G401 (cell line): Measurements from ENCODE around the gene CYBC1. TPM values are rescaled to one million over a fixed set of nuclear protein-coding genes. Genes with fewer than 3 reads are reported as not detected.
A peak's percentile ranks its signal among the peaks of the same experiment; 100 is the strongest.
"Not testable (repeated sequence)": the region's sequence is repeated elsewhere in the genome, so short reads cannot be mapped to it uniquely, and the experiment has no call there.

Experiments used
- DNase-seq: peaks from one replicate; pipeline ENCODE4 v3.0.0-alpha.2; 2015; ENCODE audit warnings: low spot score
- in situ Hi-C: cut with HindIII; loops from 2 replicates; pipeline ENCODE4 v1.10.0; 2016; ENCODE audit warnings: low sequenced_read_pairs, mixed read lengths
- total RNA-seq: library from RNA; depleted of rRNA; stranded (reverse); fragments of >200 nt; shearing (Covaris generic); gene quantifications from 2 replicates; pipeline ENCODE4 v1.2.3, GENCODE V29; 2014

Gene CYBC1
- total RNA-seq, 1 experiment from 2014 or later, result 64.5 TPM

DNA sequence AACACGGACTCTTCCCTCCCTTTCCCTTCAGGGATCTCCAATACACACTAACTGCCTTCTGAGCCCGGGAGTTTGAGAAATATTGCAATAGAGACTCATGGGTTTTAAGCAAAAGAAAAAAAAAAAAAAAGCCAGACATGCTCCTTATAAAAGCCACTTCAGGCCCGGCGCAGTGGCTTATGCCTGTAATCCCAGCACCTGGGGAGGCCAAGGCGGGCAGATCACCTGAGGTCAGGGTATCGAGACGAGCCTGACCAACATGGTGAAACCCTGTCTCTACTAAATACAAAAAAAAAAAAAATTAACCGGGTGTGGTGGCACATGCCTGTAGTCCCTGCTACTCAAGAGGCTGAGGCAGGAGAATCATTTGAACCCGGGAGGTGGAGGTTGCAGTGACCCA lies 34.8 kb downstream of the CYBC1 start:
- in situ Hi-C loops, result loop anchor here (5.0 to 10.0 kb wide), 2 partner anchors 53 to 71 kb away; no protein-coding TSS in a partner anchor
- DNase-seq, result no peak

DNA sequence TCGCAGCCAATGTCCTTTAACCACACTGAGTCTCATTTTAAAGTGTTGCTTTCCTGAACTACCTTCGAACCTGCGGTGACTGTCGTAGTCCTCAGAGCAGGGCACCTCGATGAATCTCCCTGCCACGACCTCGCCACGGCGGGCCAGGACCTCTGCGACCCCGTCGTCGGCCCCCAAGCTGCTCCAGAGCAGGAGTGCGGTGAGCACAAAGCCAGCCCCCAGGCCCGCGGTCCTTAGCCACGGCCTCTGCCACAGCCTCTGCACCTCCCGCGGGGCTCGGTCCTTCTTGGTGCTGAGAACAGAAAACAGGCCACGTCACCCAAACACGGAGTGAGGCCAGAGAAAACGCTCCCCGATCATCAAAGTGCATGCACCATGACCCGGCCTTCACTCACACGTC lies 35.2 kb downstream of the CYBC1 start:
- DNase-seq, result no peak
- in situ Hi-C loops, result loop anchor here (5.0 to 10.0 kb wide), 2 partner anchors 53 to 71 kb away; no protein-coding TSS in a partner anchor

DNA sequence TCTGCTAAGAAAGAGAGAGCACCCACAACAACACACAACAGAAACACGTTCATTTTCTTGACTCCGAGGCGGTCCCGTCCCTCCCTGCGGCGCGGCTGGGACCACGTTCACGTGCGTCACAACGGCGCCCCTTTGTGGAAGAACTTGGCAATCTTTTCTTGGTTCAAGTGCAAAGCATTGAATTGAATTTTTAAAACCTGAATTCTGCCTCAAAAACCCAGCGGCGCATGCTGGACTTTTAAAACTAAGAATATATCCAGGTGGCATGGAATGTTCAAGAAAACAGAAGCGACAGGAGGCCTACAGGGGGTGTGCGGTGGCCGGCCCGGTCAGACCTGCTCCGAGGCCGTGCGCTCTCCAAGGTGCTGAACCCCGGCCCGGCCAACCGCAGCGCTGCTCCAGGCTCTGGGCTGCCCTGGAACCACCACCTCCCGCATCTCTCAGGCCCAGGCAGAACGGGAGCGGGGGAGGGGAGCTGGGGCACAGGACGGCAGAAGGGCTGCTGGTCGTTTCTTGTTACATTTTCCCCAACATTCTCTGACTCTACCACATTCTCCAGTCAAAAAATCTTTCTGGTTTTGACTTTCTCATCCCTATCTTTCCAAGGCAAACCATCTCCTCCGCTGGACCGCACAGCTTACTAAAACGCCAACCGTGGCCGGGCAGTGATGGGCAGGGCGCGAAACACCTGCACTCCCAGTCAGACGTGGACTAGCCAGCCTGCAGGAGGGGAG lies 35.8 kb downstream of the CYBC1 start:
- DNase-seq, result peak; percentile 65

DNA sequence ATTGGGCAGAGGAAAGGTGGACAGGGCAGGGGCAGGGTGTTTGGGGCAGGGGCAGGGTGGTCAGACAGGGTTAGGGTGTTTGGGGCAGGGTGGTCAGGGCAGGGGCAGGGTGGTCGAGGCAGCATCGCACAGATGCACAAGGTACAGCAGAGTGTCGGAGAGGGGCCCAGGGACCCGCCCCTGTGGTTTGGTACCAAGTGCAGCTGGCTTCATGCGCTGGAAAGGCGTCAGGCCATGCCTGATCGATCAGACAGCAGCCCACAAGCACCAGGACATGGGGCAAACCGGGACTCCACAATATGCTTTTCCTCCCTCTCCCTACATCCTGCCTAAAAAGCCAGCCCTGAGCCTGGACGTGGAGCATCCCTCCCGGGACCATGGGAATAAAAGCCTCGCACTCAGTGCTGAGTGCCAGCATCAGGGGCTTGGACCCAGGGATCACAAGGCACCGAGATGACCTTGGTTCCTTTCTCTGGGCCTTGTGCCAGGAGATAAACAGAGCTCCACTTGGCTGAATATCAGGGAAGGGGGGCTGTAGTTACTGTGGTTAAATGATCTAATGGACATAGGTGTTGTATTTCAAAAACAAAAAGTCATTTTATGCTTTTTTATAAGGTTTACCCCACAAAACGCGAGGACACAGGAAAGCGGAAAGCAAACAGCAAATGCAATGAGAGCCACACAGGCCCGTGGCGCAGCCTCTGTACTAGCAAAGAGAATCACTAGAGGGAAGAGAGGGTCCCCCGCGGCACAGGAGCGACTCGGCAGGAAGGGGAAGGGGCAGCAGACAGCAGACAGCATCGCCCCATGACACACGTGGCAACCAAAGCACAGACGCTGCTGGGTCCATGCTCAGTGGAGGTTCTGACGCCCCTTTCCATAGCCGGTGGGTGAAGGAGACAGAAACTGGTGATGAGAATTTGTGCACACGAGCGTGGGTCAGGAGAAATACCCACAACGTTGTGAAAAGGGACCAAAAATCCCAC lies 37.7 kb downstream of the CYBC1 start:
- in situ Hi-C loops, result loop anchor here (10.0 kb wide), 1 partner anchor 68 kb away; no protein-coding TSS in a partner anchor
- DNase-seq, result no peak

More for the DNA sequence above, 35.8 kb downstream of the CYBC1 start:
- in situ Hi-C loops, result loop anchor here (5.0 to 10.0 kb wide), 2 partner anchors 52 to 70 kb away; no protein-coding TSS in a partner anchor

DNA sequence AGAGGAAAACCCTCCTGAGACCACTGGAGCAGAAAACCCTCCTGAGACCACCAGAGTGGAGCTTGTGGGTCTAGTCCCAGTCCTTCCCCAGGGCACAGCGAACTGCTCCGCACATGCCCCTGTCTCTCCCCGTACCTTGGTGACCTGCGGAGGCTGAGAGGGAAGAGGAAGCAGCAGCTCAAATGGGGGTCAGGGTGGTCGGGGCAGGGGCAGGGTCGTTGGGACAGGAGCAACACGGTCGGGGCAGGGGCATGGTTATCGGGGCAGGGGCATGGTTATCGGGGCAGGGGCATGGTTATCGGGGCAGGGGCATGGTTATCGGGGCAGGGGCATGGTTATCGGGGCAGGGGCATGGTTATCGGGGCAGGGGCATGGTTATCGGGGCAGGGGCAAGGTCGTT lies 38.5 kb downstream of the CYBC1 start:
- DNase-seq, result not testable (repeated sequence)
- in situ Hi-C loops, result loop anchor here (10.0 kb wide), 1 partner anchor 67 kb away; no protein-coding TSS in a partner anchor

DNA sequence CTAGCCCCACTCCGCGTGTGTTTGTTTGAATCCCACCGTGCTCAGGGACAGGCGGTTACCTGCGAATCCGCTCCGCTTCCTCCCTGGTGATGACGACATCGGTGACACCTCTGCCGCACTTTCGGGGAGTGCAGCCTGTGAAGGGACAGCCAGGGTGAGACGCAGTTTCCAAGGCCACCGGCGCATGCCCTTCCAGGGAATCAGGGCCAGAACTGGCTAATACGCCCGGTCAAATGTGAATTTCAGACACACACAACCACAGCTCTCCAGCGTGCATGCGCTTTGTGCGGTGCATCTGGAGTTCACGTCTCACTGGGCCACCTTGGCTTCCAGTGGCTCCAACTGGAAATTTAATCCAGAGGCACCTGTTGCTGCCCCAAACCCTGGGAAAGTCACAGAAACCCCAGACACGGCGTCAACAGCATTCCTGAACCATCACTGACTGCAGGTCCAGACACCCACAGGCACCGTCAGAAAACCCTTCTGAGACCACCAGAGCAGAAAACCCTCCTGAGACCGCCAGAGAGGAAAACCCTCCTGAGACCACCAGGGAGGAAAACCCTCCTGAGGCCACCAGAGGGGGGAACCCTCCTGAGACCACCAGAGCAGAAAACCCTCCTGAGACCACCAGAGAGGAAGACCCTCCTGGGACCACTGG lies 39.0 kb downstream of the CYBC1 start:
- in situ Hi-C loops, result loop anchor here (10.0 kb wide), 1 partner anchor 67 kb away; no protein-coding TSS in a partner anchor
- DNase-seq, result no peak

DNA sequence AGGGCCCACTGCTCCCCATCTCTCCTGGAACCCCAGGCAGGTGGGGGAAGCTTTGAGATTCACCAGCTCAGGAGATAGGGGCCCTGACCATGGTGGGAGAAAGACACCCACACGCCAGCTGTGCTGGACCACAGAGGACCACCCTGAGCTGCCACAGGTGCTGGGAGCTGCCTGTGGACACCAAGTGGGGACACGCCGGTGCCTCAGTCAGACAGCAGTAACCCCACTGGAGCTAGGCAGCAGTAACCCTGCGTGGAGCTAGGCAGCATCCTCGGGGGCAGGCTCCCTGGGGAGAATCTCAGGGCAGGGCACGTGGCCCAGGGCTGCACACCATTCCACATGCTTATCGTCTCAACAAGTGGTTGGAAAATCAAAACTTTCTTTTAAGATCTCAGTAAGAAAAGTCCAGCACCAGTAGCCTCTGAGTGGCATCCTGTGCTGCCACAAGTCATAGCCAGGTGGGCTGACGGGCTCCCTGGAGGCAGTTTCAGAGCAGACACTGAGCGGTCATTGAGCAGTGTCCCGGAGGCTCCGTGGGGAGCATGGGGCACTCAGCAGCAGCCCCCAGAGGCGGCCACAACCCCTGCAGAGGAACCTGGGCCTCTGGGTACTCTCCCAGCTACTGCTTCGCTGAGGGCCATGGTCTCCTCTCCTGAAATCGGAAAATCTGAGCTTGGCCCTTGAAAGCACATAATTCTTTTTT lies 40.4 kb downstream of the CYBC1 start:
- in situ Hi-C loops, result loop anchor here (10.0 kb wide), 1 partner anchor 65 kb away; no protein-coding TSS in a partner anchor
- no peak for DNase-seq

DNA sequence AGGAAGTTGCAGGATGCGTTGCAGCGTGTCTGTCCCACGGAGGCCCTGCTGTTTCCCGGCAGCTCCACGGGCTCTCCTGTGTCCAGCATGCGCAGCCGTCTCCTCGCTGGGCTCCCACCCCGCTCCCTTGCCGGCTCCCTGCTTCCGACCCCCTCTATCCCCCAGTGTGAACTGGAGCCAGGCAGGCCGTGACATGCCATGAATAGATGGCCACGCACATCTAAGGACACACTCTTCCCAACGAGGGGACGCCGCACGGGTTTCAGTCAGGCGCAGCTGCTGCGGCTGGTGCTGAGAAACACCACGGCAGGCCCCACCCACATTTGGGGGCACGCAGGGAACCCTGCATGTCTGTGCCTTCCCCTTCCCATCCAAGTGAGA lies 41.6 kb downstream of the CYBC1 start:
- in situ Hi-C loops, result no loop called here
- no peak for DNase-seq

DNA sequence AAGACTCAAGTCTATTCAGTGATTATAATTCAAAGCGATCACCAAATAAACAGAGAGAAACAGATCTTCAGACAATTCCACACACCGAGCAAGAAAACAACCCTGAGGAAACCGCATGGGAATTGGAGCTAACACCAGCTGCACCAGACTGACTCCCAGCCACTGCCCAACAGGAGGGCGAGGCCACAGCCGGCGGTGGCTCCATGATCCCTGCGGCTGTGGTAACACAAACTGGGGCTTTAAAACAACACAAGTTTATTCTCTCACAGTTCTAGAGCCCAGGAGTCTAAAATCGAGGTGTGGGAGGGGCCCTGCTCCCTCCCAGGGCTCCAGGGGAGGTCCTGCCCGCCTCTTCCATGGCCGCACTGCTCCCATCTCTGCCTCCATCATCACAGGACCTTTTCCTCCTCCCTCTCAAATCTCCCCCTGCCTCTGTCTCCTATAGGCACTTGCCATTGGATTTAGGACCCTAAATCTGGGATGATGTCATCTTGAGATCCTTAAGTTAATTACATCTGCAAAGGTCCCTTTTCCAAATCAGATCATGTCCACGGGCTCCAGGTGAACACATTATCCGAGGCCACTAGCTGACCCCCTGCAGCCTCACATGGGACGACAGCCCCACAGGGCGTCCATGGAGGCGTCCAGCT lies 42.1 kb downstream of the CYBC1 start:
- in situ Hi-C loops, result no loop called here

DNA sequence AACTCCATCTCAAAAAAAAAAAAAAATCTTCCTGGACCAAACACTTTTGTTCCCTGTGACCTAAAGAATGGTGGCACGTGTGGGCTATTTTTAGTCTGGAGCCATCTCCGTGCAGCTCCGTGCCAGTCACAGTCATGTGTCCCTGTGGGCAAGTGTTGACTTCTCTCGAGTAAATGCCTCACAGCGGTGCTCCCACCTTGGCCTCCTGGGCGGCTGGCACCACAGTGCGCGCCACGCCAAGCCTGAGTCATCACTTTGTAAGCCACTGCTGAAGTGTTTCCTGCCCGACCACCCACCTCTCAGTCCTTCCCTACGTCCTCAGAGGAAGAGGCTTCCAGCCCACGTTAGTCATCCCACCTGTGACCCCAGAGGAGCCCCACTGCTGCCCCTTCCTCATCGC lies 43.3 kb downstream of the CYBC1 start:
- no peak for DNase-seq
- in situ Hi-C loops, result no loop called here

More for the DNA sequence above, 42.1 kb downstream of the CYBC1 start:
- DNase-seq, result no peak

DNA sequence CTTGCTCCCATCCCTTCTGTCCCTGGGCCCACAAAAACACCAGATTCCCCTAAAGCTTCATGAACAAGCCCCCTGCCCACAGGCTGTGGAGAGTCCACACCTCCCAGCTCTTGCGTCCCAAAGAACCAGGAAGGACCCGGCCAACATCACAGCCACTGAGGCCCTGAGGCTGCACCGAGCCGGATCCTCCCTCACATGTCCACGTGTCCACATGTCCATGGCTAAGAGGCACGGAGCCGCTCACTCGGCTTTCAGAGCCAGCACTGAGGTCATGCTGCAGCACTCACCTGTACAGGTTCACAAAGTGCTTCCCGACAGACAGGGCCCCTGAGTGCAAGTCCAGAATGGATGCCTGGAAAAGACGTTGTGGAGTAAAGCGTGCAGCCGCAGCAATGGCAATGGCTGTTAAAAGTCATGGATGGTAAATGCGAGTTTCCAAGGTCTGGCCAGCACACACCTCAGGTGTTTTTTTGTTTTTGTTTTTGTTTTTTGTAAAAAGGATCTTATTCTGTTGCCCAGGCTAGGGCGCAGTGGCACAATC lies 44.4 kb downstream of the CYBC1 start:
- in situ Hi-C loops, result no loop called here
- no peak for DNase-seq

DNA sequence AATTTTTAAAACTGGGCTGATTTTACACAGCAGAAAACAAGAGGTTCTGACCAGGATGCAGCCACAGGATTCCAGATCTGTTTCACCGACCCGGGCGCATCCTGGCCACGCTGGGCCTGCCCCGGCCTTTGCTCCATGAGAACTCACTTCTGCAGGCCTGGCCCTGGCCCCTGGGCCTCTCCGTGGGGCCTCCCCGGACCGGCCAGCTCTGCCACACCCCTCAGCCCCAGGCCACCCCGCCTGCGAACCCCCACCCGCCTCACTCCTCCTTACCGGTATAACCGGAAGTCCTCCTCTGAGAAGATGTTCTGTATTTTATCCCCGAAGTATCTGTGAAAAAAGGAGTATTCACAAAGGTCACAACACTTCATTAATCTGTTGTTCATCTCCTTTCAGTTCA lies 45.5 kb downstream of the CYBC1 start:
- in situ Hi-C loops, result no loop called here
- DNase-seq, result no peak

DNA sequence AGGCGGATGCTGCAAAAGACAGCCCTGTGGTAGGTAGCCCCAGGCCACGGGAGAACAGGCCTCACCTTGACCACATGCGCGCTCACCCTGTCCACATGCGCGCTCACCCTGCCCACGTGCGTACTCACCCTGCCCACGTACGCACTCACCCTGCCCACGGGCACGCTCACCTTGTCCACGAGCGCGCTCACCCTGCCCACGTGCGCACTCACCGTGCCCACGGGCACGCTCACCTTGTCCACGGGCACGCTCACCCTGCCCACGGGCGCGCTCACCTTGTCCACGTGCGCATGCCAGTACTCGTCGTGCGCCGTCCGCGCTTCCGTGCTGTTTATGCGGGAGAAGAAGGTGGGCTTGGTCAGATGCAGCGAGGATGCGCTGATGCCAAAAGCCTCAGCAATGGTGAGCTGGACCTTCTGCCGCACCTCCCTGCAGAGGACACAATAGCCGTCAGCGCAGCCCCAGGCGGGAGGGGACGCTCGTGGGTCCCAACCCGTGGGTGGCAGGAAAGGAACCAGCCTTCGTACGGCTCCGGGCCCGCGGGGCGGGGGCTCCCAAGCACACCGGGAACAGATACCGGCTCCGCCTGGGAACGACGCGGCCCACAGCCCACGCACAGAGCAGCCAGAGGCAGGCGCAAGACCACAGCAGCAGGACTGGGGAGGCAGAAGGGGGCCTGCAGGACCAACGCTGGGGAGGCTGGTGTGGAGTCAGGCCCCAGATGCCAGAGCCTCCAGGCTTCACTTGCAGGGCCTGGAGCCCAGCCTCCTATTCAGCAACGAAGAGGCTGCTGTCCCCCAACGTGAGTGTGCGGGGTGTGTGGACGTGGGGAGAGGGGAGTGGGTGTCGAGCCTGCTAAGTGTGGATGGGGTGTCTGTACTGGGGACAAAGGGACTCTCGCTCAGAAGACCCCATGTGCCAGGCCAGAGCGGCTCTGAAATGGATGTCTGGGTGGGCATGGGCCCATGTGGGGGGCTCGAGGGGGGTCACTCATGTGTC lies 46.6 kb downstream of the CYBC1 start:
- DNase-seq, result no peak
- in situ Hi-C loops, result no loop called here

DNA sequence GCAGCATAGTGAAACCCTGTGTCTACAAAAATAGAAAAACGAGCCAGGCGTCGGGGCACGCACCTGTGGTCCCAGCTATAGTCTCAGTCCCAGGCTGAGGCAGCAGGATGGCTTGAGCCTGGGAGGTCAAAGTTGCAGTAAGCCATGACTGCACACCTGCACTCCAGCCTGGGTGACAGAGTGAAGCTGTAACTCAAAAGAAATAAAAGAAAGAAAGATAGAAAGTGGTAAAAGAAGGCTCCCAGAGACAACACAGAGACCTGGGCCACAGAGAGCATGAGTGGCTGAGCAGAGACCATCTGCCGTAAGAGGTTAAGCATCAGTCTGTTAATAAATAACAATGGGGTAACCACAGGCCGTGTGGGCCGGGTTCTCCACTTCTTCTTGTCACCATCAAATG lies 47.7 kb downstream of the CYBC1 start:
- no peak for DNase-seq
- in situ Hi-C loops, result no loop called here

DNA sequence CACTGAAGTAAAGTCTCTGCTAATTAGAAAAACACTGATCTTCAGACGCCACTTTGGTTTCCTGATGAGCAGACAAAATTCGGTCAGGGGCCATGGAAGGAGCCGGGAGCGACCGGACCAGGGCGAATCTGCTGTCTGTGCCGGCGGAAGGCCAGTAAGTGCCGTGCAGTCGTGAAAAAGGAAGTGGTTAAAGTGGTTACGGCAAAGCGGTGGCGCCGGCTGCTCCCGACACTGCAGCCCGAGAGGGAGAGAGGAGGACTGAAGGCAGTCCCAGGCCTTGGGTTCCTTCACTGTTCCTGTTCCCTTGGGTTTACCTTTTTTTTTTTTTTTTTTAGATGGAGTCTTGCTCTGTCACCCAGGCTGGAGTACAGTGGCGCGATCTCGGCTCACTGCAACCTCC lies 49.7 kb downstream of the CYBC1 start:
- in situ Hi-C loops, result no loop called here
- no peak for DNase-seq

DNA sequence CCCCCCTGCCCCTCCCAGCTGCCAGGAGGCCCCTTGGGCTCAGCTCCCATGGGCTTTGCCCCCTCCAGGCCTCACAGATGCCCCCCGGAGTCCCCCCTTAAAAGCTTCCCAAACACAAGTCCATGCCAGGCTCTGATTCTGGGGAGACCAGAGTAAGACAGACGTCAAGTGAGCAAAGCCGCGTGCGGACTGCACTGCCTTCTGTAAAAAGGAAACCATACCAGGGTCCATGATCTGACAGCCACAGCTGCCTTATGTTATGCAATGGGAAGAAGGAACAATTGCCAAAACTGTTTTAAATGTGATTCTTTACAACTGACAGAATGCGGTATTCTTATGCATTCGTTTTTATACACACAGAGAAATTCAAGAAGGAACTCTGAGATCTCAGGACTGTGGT lies 50.3 kb downstream of the CYBC1 start:
- no peak for DNase-seq
- in situ Hi-C loops, result no loop called here

DNA sequence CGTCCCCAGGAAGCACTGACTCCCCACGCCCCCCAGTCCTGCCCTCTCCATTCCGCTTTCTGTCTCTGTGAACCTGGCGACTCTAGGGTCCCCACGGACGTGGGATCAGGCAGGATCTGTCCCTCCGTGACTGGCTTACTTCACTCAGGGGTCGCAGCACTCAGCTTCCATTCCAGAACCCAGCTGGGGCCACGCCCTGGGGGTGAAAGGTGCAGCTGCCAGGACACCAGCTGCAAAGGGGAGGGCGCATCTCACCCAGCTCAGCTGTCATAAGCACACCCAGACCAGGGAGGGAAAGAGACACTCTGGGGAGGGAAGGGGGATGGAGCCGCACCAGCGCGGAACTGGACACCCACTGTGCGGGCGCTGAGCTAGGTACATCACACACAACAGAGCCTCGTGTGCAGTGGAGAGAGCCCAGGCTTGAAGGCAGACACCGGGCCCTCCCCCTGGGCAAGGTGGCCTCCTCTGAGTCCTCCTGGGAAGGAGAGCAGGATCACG lies 50.9 kb downstream of the CYBC1 start:
- no peak for DNase-seq
- in situ Hi-C loops, result no loop called here
